ENCODE results near the gene GTF3C1.
"Not testable (repeated sequence)": the region's sequence is repeated elsewhere in the genome, so short reads cannot be mapped to it uniquely, and the experiment has no call there.

The GTF3C1 gene

GRCh38 chr16:27441276-27441675, 108.4 kb downstream of the GTF3C1 start:
- H3K27me3 ChIP-seq (ENCODE audit: control insufficient read depth in 5 of 5, insufficient read depth in 4 of 5, low read length in 5 of 5), result peaks cover 0 to 8% (median 6%) of the 10 kb centered on the region in 5 donors
- peaks cover 0 to 7% (median 0%) of the 10 kb centered on the region in 5 donors for H3K36me3 ChIP-seq (ENCODE audit: control insufficient read depth in 5 of 5, insufficient read depth in 5 of 5, low read length in 5 of 5)
- peaks cover 0 to 7% (median 0%) of the 10 kb centered on the region in 5 donors for H3K4me1 ChIP-seq (ENCODE audit: control insufficient read depth in 5 of 5, insufficient read depth in 5 of 5, low read length in 5 of 5)
- peaks cover 11 to 18% (median 15%) of the 10 kb centered on the region in 5 donors for H3K9me3 ChIP-seq (ENCODE audit: control insufficient read depth in 5 of 5, low read length in 5 of 5)
- H3K4me3 ChIP-seq (ENCODE audit: low read depth in 1 of 5, low read length in 5 of 5), result no peak overlapping the region
- H3K9ac ChIP-seq (ENCODE audit: low read length in 5 of 5), result no peak overlapping the region
- no peak overlapping the region for H3K27ac ChIP-seq (ENCODE audit: low read depth, low read length)

DNA sequence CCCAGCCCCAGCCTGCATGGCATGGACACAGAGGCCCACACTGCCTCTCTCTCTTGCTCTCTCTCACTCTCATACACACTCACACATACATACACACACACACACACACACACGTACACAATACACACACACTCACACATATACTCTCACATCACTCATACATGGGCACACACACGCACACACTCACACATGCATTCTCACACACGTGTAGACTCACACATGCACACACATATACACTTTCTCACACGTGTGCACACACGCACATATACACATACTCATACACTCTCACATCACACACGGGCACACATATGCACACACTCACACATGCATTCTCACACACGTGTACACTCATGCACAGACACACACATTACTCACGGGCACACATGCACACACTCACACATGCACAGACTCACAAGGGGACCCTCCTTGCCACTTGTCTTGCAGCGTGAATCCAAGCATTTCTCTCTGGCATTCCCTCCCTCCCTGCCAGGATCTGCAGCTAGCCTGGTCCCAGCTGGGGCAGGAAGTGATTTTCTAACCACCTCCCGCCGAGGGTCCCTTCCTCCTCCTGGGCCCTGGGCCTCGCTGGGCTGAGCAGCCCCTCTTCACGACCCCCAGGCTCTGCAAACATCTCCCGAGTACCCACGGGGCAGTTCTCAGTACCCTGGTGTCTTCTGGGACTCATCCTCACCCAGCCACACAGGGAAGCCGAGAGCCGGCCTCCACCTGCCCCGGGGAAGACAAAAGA, 110.3 kb downstream of the GTF3C1 start:
- H3K27me3 ChIP-seq (ENCODE audit: control insufficient read depth in 5 of 5, insufficient read depth in 4 of 5, low read length in 5 of 5), result peaks cover 0 to 6% (median 3%) of the 10 kb centered on the region in 5 donors
- peaks cover 0 to 4% (median 0%) of the 10 kb centered on the region in 5 donors for H3K36me3 ChIP-seq (ENCODE audit: control insufficient read depth in 5 of 5, insufficient read depth in 5 of 5, low read length in 5 of 5)
- H3K9ac ChIP-seq (ENCODE audit: low read length in 5 of 5), result peak overlapping the region in 1 of 5 donors; percentile 93
- H3K4me3 ChIP-seq (ENCODE audit: low read depth in 1 of 5, low read length in 5 of 5), result no peak overlapping the region
- peaks cover 0 to 7% (median 0%) of the 10 kb centered on the region in 5 donors for H3K4me1 ChIP-seq (ENCODE audit: control insufficient read depth in 5 of 5, insufficient read depth in 5 of 5, low read length in 5 of 5)
- no peak overlapping the region for H3K27ac ChIP-seq (ENCODE audit: low read depth, low read length)
- H3K9me3 ChIP-seq (ENCODE audit: control insufficient read depth in 5 of 5, low read length in 5 of 5), result peaks cover 7 to 8% (median 8%) of the 10 kb centered on the region in 5 donors

DNA sequence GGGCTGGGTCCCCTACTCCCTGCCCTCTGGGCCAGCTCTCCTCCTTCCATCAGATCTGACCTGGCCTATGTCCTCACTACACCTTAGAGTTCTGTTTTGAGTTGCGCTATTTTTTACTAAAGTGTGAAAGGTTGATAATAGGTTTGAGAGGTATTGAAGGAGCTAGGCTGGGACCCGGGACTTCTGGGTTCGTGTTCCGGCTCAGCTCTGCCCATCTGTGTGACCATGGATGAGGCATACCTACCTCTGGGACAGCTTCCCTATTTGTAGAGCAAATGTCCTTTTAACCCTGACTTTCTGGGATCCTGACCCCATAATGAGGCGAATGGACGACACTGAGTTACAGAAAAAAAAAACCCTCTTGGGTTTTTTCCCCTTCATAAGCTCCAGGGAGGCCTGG, 111.8 kb downstream of the GTF3C1 start:
- Histone ChIP-seq H3K27ac (ENCODE audit: low read depth, low read length) (no peak overlapping the region), H3K4me3 (ENCODE audit: low read depth in 1 of 5, low read length in 5 of 5) (no peak overlapping the region), H3K4me1 (ENCODE audit: control insufficient read depth in 5 of 5, insufficient read depth in 5 of 5, low read length in 5 of 5) (peaks cover 0 to 7% (median 0%) of the 10 kb centered on the region in 5 donors), H3K9me3 (ENCODE audit: control insufficient read depth in 5 of 5, low read length in 5 of 5) (peaks cover 0 to 4% (median 0%) of the 10 kb centered on the region in 5 donors), H3K36me3 (ENCODE audit: control insufficient read depth in 5 of 5, insufficient read depth in 5 of 5, low read length in 5 of 5) (peaks cover 0 to 4% (median 0%) of the 10 kb centered on the region in 5 donors), H3K27me3 (ENCODE audit: control insufficient read depth in 5 of 5, insufficient read depth in 4 of 5, low read length in 5 of 5) (peaks cover 0 to 6% (median 3%) of the 10 kb centered on the region in 5 donors), H3K9ac (ENCODE audit: low read length in 5 of 5) (no peak overlapping the region)

DNA sequence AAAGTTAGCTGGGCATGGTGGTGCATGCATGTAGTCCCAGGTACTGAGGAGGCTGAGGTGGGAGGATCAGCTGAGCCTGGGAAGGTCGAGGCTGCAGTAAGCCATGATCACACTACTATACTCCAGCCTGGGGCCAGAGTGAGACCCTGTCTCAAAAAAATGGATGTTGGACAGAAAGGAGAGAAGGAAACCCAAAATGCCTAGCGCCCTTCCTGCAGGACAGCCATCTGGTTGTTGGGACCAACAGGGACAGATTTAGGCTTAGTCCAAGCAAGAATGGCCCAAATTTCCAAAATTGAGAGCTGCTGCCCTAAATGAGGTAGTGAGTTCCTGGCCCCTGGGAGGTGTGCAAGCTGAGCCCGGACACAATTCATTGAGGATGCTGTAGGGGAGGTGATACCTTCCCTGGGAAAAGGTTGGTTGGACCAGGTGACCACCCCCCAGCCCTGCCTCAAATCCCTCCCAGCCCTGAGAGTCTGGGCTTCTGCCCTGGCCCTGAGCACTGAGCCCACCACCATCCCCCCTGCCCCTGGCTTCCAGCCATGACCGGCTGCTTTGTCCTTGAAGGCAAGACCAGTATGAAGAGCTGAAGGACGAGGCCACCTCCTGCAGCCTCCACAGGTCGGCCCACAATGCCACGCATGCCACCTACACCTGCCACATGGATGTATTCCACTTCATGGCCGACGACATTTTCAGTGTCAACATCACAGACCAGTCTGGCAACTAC, 112.6 kb downstream of the GTF3C1 start:
- peaks cover 0 to 12% (median 4%) of the 10 kb centered on the region in 5 donors for H3K27me3 ChIP-seq (ENCODE audit: control insufficient read depth in 5 of 5, insufficient read depth in 4 of 5, low read length in 5 of 5)
- no peak overlapping the region for H3K27ac ChIP-seq (ENCODE audit: low read depth, low read length)
- H3K4me3 ChIP-seq (ENCODE audit: low read depth in 1 of 5, low read length in 5 of 5), result no peak overlapping the region
- H3K9ac ChIP-seq (ENCODE audit: low read length in 5 of 5), result no peak overlapping the region
- H3K36me3 ChIP-seq (ENCODE audit: control insufficient read depth in 5 of 5, insufficient read depth in 5 of 5, low read length in 5 of 5), result peaks cover 0 to 4% (median 0%) of the 10 kb centered on the region in 5 donors
- H3K4me1 ChIP-seq (ENCODE audit: control insufficient read depth in 5 of 5, insufficient read depth in 5 of 5, low read length in 5 of 5), result peaks cover 0 to 11% (median 6%) of the 10 kb centered on the region in 5 donors
- H3K9me3 ChIP-seq (ENCODE audit: control insufficient read depth in 5 of 5, low read length in 5 of 5), result peaks cover 0 to 4% (median 0%) of the 10 kb centered on the region in 5 donors

- Histone ChIP-seq H3K9me3 (ENCODE audit: control insufficient read depth in 5 of 5, low read length in 5 of 5) (peaks cover 0 to 4% (median 0%) of the 10 kb centered on the region in 5 donors), H3K4me1 (ENCODE audit: control insufficient read depth in 5 of 5, insufficient read depth in 5 of 5, low read length in 5 of 5) (peaks cover 0 to 16% (median 7%) of the 10 kb centered on the region in 5 donors), H3K9ac (ENCODE audit: low read length in 5 of 5) (no peak overlapping the region), H3K27me3 (ENCODE audit: control insufficient read depth in 5 of 5, insufficient read depth in 4 of 5, low read length in 5 of 5) (peaks cover 0 to 12% (median 6%) of the 10 kb centered on the region in 5 donors), H3K4me3 (ENCODE audit: low read depth in 1 of 5, low read length in 5 of 5) (no peak overlapping the region), H3K27ac (ENCODE audit: low read depth, low read length) (no peak overlapping the region), H3K36me3 (ENCODE audit: control insufficient read depth in 5 of 5, insufficient read depth in 5 of 5, low read length in 5 of 5) (peaks cover 0 to 4% (median 0%) of the 10 kb centered on the region in 5 donors)
Observed at GRCh38 chr16:27436065-27436464, 113.6 kb downstream of the GTF3C1 start.

DNA sequence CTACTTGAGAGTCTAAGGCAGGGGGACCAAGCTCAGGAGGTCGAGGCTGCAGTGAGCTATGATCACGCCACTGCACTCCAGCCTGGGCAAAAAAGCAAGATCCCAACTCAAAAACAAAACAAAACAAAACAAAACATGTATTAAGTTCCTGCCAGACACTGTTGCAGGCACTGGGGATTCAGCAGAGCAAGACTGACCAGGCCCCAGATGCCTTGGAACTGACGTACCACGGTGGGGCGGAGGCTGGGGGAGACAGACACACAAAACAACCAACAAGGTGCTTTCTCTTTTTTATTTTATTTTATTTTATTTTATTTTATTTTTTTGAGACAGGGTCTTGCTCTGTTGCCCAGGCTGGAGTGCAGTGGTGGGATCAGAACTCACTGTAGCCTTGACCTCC, 114.6 kb downstream of the GTF3C1 start:
- H3K4me1 ChIP-seq (ENCODE audit: control insufficient read depth in 5 of 5, insufficient read depth in 5 of 5, low read length in 5 of 5), result peaks cover 0 to 21% (median 7%) of the 10 kb centered on the region in 5 donors
- peaks cover 0 to 15% (median 12%) of the 10 kb centered on the region in 5 donors for H3K27me3 ChIP-seq (ENCODE audit: control insufficient read depth in 5 of 5, insufficient read depth in 4 of 5, low read length in 5 of 5)
- H3K9ac ChIP-seq (ENCODE audit: low read length in 5 of 5); H3K36me3 ChIP-seq (ENCODE audit: control insufficient read depth in 5 of 5, insufficient read depth in 5 of 5, low read length in 5 of 5); H3K9me3 ChIP-seq (ENCODE audit: control insufficient read depth in 5 of 5, low read length in 5 of 5); H3K4me3 ChIP-seq (ENCODE audit: low read depth in 1 of 5, low read length in 5 of 5); H3K27ac ChIP-seq (ENCODE audit: low read depth, low read length): not testable (repeated sequence)

DNA sequence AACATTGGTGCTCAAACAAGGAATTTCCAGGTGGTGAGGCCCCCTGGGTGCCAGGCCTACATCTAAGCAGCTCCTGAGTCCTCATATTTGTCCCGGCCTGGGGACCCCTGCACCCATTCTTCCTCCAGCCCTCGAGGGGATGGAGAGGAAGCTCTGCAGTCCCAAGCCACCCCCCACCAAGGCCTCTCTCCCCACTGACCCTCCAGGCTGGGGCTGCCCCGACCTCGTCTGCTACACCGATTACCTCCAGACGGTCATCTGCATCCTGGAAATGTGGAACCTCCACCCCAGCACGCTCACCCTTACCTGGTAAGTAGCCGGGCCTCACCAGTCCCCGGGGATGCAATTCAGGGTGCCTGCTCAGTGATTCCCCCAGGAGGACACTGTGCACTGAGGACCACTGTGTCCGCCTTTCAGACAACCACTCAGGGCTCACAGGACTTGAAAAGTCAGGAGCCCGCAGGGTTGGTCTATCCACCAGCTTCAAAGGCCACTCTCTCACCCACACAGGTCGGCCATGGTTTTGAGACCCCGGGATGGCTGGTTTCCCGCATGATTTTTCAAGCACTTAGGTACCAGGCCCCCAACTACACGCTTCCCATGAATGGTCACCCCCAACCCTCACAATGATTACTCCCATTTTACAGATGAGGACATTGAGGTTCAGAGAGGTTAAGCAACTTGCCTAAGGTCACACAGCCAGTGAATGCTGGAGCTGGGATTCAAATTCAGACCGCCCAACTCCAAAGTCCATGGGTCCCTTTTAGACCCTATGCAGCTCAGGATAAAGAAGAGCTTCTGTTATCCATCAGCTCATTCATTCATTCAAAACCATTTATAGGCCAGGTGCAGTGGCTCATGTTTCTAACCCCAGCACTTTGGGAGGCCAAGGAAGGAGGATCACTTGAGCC, 115.3 kb downstream of the GTF3C1 start:
- Histone ChIP-seq H3K27me3 (ENCODE audit: control insufficient read depth in 5 of 5, insufficient read depth in 4 of 5, low read length in 5 of 5) (peaks cover 0 to 15% (median 10%) of the 10 kb centered on the region in 5 donors), H3K9me3 (ENCODE audit: control insufficient read depth in 5 of 5, low read length in 5 of 5) (peaks cover 0 to 4% (median 0%) of the 10 kb centered on the region in 5 donors)

DNA sequence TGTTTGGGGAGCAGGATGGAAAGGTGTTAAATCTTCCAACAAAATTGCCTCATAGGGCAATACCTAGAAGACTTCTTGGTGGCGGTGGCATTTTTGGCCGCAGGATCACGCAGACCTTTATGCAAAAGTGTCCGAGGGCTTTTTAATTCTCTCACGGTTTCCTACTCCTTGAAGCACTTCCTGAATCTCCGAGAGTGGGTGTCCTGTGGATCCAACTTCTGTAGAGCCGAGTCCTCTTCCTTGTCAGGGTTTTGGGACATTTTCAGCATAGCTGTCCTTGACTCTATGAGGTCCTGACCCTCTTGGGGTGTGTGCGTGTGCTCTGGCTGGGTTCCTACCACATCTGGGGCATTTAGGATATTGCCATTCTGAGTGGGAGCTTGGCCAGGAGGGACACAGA, 116.1 kb downstream of the GTF3C1 start:
- Histone ChIP-seq H3K4me3 (ENCODE audit: low read depth in 1 of 5, low read length in 5 of 5) (no peak overlapping the region), H3K27me3 (ENCODE audit: control insufficient read depth in 5 of 5, insufficient read depth in 4 of 5, low read length in 5 of 5) (peaks cover 0 to 15% (median 9%) of the 10 kb centered on the region in 5 donors), H3K9me3 (ENCODE audit: control insufficient read depth in 5 of 5, low read length in 5 of 5) (peaks cover 0 to 3% (median 0%) of the 10 kb centered on the region in 5 donors), H3K9ac (ENCODE audit: low read length in 5 of 5) (no peak overlapping the region), H3K36me3 (ENCODE audit: control insufficient read depth in 5 of 5, insufficient read depth in 5 of 5, low read length in 5 of 5) (no peaks in the 10 kb centered on the region), H3K27ac (ENCODE audit: low read depth, low read length) (no peak overlapping the region), H3K4me1 (ENCODE audit: control insufficient read depth in 5 of 5, insufficient read depth in 5 of 5, low read length in 5 of 5) (peaks cover 0 to 21% (median 3%) of the 10 kb centered on the region in 5 donors)

More for the DNA sequence above, 115.3 kb downstream of the GTF3C1 start:
- Histone ChIP-seq H3K4me1 (ENCODE audit: control insufficient read depth in 5 of 5, insufficient read depth in 5 of 5, low read length in 5 of 5) (peaks cover 0 to 21% (median 5%) of the 10 kb centered on the region in 5 donors), H3K9ac (ENCODE audit: low read length in 5 of 5) (no peak overlapping the region), H3K36me3 (ENCODE audit: control insufficient read depth in 5 of 5, insufficient read depth in 5 of 5, low read length in 5 of 5) (peaks cover 0 to 3% (median 0%) of the 10 kb centered on the region in 5 donors), H3K27ac (ENCODE audit: low read depth, low read length) (no peak overlapping the region), H3K4me3 (ENCODE audit: low read depth in 1 of 5, low read length in 5 of 5) (no peak overlapping the region)

GRCh38 chr16:27433191-27433590, 116.5 kb downstream of the GTF3C1 start:
- H3K27ac ChIP-seq (ENCODE audit: low read depth, low read length); H3K9ac ChIP-seq (ENCODE audit: low read length in 5 of 5); H3K36me3 ChIP-seq (ENCODE audit: control insufficient read depth in 5 of 5, insufficient read depth in 5 of 5, low read length in 5 of 5); H3K4me3 ChIP-seq (ENCODE audit: low read depth in 1 of 5, low read length in 5 of 5); H3K9me3 ChIP-seq (ENCODE audit: control insufficient read depth in 5 of 5, low read length in 5 of 5): not testable (repeated sequence)
- H3K27me3 ChIP-seq (ENCODE audit: control insufficient read depth in 5 of 5, insufficient read depth in 4 of 5, low read length in 5 of 5), result peaks cover 0 to 17% (median 9%) of the 10 kb centered on the region in 5 donors
- peaks cover 0 to 21% (median 3%) of the 10 kb centered on the region in 5 donors for H3K4me1 ChIP-seq (ENCODE audit: control insufficient read depth in 5 of 5, insufficient read depth in 5 of 5, low read length in 5 of 5)

Data from subcutaneous abdominal adipose tissue (tissue), 5 donors.